HG03342 (cell line): ENCODE measurements around the gene TRIM3.
A peak's percentile ranks its signal among the peaks of the same experiment; 100 is the strongest.

ENCODE experiments used
- ATAC-seq: cut with Tn5 transposase; IDR thresholded peaks from one replicate; pipeline ENCODE4 v1.9.1; 2021; ENCODE audit warnings: mild to moderate bottlenecking, moderate library complexity; ENCODE audit not compliant: unreplicated experiment

The TRIM3 gene

GRCh38 chr11:6481012-6481923, 7.5 kb upstream of the TRIM3 start, which contains the start of the genes ARFIP2 and TIMM10B:
TSS of gene ARFIP2 (minus strand) at chr11:6481331. CDS start at chr11:6480421, 910 bp downstream.
TSS of gene TIMM10B (plus strand) at chr11:6481501. CDS start at chr11:6481517, 16 bp downstream.
- ATAC-seq, result peak; percentile 99

GRCh38 chr11:6480299-6480914, 6.7 kb upstream of the TRIM3 start:
- ATAC-seq, result no peak

GRCh38 chr11:6476571-6476970, 2.8 kb upstream of the TRIM3 start:
- no peak for ATAC-seq

GRCh38 chr11:6475936-6476335, 2.2 kb upstream of the TRIM3 start:
- no peak for ATAC-seq

GRCh38 chr11:6474806-6475500, 1.2 kb upstream of the TRIM3 start:
- ATAC-seq, result no peak

- ATAC-seq, result no peak
Observed at GRCh38 chr11:6474413-6474792, 662 bp upstream of the TRIM3 start.

GRCh38 chr11:6472934-6473333, 807 bp downstream of the TRIM3 start:
- no peak for ATAC-seq

GRCh38 chr11:6469599-6469998, 4.1 kb downstream of the TRIM3 start:
- no peak for ATAC-seq

- ATAC-seq, result peak; percentile 75
Observed at GRCh38 chr11:6468712-6469495, 4.8 kb downstream of the TRIM3 start.

GRCh38 chr11:6459099-6459450, 14.7 kb downstream of the TRIM3 start:
- ATAC-seq, result no peak

- no peak for ATAC-seq
Observed at GRCh38 chr11:6458352-6459098, 15.2 kb downstream of the TRIM3 start.

GRCh38 chr11:6457581-6458320, 16.0 kb downstream of the TRIM3 start:
- no peak for ATAC-seq

GRCh38 chr11:6456361-6457073, 17.2 kb downstream of the TRIM3 start:
- ATAC-seq, result no peak

- no peak for ATAC-seq
Observed at GRCh38 chr11:6455070-6455469, 18.7 kb downstream of the TRIM3 start.

GRCh38 chr11:6453152-6453551, 20.6 kb downstream of the TRIM3 start:
- no peak for ATAC-seq

GRCh38 chr11:6452219-6452618, 21.5 kb downstream of the TRIM3 start:
- ATAC-seq, result no peak

GRCh38 chr11:6448574-6448973, 25.2 kb downstream of the TRIM3 start:
- ATAC-seq, result no peak

- ATAC-seq, result peak; percentile 78
Observed at GRCh38 chr11:6443269-6444003, 30.3 kb downstream of the TRIM3 start.
